SK-N-SH treated with all-trans-retinoic acid at 6 μM for 48 hours (cell line): Measurements from ENCODE around the gene WFDC6.

Experiments used
- ISL1 ChIP-seq: fragments of 250-450 bp; sonication (Bioruptor Pico); IDR thresholded peaks from 2 replicates; pipeline ENCODE4 v2.1.2; 2022; ENCODE audit warnings: mild to moderate bottlenecking, moderate library complexity
- TF ChIP-seq, protein P1 (sequence below): fragments of 250-450 bp; sonication (Bioruptor Pico); IDR thresholded peaks from 2 replicates; pipeline ENCODE4 v1.8.0; 2020; ENCODE audit warnings: mild to moderate bottlenecking, moderate library complexity, borderline replicate concordance

- TF ChIP-seq, protein P1, sequence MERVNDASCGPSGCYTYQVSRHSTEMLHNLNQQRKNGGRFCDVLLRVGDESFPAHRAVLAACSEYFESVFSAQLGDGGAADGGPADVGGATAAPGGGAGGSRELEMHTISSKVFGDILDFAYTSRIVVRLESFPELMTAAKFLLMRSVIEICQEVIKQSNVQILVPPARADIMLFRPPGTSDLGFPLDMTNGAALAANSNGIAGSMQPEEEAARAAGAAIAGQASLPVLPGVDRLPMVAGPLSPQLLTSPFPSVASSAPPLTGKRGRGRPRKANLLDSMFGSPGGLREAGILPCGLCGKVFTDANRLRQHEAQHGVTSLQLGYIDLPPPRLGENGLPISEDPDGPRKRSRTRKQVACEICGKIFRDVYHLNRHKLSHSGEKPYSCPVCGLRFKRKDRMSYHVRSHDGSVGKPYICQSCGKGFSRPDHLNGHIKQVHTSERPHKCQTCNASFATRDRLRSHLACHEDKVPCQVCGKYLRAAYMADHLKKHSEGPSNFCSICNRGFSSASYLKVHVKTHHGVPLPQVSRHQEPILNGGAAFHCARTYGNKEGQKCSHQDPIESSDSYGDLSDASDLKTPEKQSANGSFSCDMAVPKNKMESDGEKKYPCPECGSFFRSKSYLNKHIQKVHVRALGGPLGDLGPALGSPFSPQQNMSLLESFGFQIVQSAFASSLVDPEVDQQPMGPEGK (CRISPR knock-in tag), result no peak
- TF ChIP-seq ISL1 (CRISPR knock-in tag), result no peak
Observed at GRCh38 chr20:45579184-45579583, 39.9 kb upstream of the WFDC6 start, which contains the start of gene WFDC8.
